ENCODE results near the gene PRKG1.

- TF ChIP-seq CTCF (IDR thresholded peaks at IDR 0.05) (no peak), POLR2A (IDR thresholded peaks at IDR 0.05) (no peak)
Observed at GRCh38 chr10:51748959-51749358, 674.7 kb downstream of the PRKG1 start.
